K562 (cell line): ENCODE results near the gene CD82. TPM values are rescaled to one million over a fixed set of nuclear protein-coding genes. Genes with fewer than 3 reads are reported as not detected.

ENCODE experiments used
- C11orf30 ChIP-seq: fragments of 450-650 bp; IDR thresholded peaks from 2 replicates; pipeline ENCODE4 v1.6.1; 2016; ENCODE audit warnings: low read depth, mild to moderate bottlenecking
- CREB5 ChIP-seq: fragments of 250-450 bp; sonication (Bioruptor Pico); IDR thresholded peaks from 2 replicates; pipeline ENCODE4 v1.5.0; 2020; ENCODE audit warnings: mild to moderate bottlenecking
- CTCF ChIP-seq, 3 experiments: IDR thresholded peaks in 2 of 3; conservative IDR thresholded peaks in 1 of 3; 2 replicates each; pipeline ENCODE4 v1.5.1; 2011 to 2012; ENCODE audit warnings: low read length in 3 of 3, mild to moderate bottlenecking in 3 of 3, control low read depth in 2 of 3, improper control_type of control experiment in 1 of 3, inconsistent platforms in 1 of 3, low read depth in 1 of 3, mixed read lengths in 1 of 3, moderate library complexity in 1 of 3; ENCODE audit not compliant: insufficient read depth in 2 of 3
- DDX20 ChIP-seq: fragments of 450-650 bp; IDR thresholded peaks from 2 replicates; pipeline ENCODE4 v1.6.1; 2016; ENCODE audit warnings: missing genetic modification characterization, low read depth, mild to moderate bottlenecking, missing compliant biosample characterization, moderate library complexity
- RBM22 ChIP-seq: fragments of 200-400 bp; formaldehyde crosslinking; IDR thresholded peaks from 2 replicates; pipeline ENCODE4 v1.6.1; 2018; ENCODE audit warnings: low read length, low read depth; ENCODE audit not compliant: poor library complexity, severe bottlenecking
- TAF7 ChIP-seq: fragments of 450-650 bp; IDR thresholded peaks from 2 replicates; pipeline ENCODE4 v1.6.1; 2016; ENCODE audit warnings: missing genetic modification characterization, missing compliant biosample characterization
- ZNF212 ChIP-seq: fragments of 450-650 bp; formaldehyde crosslinking; IDR thresholded peaks from 2 replicates; pipeline ENCODE4 v1.4.0; 2020; ENCODE audit warnings: mild to moderate bottlenecking
- polyA plus RNA-seq, 8 experiments: library from polyadenylated mRNA; depleted of rRNA in 4 of 8; stranded (reverse) in 5 of 8; unstranded in 3 of 8; fragments of >200 nt; fragmentation: Nextera tagmentation in 2 of 8; fragmentation: Illumina TruSeq in 1 of 8; extraction: Ambion mirVana in 2 of 8; extraction: Trizol in 1 of 8; gene quantifications; 2 replicates each; pipeline versions ENCODE4 v1.2.1 to v1.2.3, GENCODE V29; 2011 to 2014; ENCODE audit warnings: inconsistent platforms in 1 of 8, missing spikeins in 1 of 8
- total RNA-seq, 7 experiments: library from RNA; depleted of rRNA in 6 of 7; stranded (reverse); fragments of >200 nt in 6 of 7; fragmentation: Illumina TruSeq in 2 of 7; extraction: Trizol in 2 of 7; gene quantifications; 2 replicates each; pipeline versions ENCODE4 v1.2.1 to v1.2.3, GENCODE V29; 2011 to 2021; ENCODE audit warnings: low replicate concordance in 1 of 7
- TF ChIP-seq, protein P1 (sequence below), 2 experiments: fragments of 150-350 bp in 1 of 2; IDR thresholded peaks; 2 replicates each; pipeline ENCODE4 v1.6.1; 2012 to 2016; ENCODE audit warnings: low read depth in 2 of 2, low read length in 2 of 2, mild to moderate bottlenecking in 1 of 2, moderate library complexity in 1 of 2

CD82 gene
- total and polyA plus RNA-seq, 9 of the 15 experiments (the other 6 are each of a cell fraction or from before 2014, with no cell fraction given): 0.27 to 9.4 (median 3.0) TPM

- TF ChIP-seq CREB5 (CRISPR knock-in tag) (no peak), TAF7 (tag) (no peak), C11orf30 (no peak), ZNF212 (CRISPR knock-in tag) (no peak), RBM22 (no peak), CTCF (IDR thresholded peaks at IDR 0.05 in 2 of 3, conservative IDR thresholded peaks at IDR 0.05 in 1 of 3; ENCODE audit: insufficient read depth in 2 of 3, low read depth in 1 of 3, low read length in 3 of 3) (no peak), DDX20 (tag) (no peak)
- TF ChIP-seq, protein P1, sequence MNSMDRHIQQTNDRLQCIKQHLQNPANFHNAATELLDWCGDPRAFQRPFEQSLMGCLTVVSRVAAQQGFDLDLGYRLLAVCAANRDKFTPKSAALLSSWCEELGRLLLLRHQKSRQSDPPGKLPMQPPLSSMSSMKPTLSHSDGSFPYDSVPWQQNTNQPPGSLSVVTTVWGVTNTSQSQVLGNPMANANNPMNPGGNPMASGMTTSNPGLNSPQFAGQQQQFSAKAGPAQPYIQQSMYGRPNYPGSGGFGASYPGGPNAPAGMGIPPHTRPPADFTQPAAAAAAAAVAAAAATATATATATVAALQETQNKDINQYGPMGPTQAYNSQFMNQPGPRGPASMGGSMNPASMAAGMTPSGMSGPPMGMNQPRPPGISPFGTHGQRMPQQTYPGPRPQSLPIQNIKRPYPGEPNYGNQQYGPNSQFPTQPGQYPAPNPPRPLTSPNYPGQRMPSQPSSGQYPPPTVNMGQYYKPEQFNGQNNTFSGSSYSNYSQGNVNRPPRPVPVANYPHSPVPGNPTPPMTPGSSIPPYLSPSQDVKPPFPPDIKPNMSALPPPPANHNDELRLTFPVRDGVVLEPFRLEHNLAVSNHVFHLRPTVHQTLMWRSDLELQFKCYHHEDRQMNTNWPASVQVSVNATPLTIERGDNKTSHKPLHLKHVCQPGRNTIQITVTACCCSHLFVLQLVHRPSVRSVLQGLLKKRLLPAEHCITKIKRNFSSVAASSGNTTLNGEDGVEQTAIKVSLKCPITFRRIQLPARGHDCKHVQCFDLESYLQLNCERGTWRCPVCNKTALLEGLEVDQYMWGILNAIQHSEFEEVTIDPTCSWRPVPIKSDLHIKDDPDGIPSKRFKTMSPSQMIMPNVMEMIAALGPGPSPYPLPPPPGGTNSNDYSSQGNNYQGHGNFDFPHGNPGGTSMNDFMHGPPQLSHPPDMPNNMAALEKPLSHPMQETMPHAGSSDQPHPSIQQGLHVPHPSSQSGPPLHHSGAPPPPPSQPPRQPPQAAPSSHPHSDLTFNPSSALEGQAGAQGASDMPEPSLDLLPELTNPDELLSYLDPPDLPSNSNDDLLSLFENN (IDR thresholded peaks at IDR 0.05; ENCODE audit: low read depth in 2 of 2, low read length in 2 of 2): no peak
Measured at GRCh38 chr11:44597358-44598012, 32.0 kb downstream of the CD82 start (continued).
